ENCODE results near the gene NFKB2.
A peak's percentile ranks its signal among the peaks of the same experiment; 100 is the strongest.

Gene NFKB2

DNA sequence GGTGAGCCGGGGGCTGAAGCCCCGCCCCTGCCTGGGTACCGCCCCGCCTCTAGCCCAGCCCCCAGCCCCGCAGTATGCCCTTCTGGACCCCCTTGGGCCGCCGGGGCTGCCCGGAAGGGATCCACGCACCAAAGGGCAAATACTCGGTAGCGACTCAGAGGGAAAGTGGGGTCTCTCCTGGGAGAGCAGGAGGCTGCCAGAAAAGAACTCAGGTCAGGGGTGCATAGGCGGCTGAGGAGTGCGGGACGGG, 25.9 kb downstream of the NFKB2 start:
- no peaks in the 10 kb centered on the region for H3K36me3 ChIP-seq (ENCODE audit: control insufficient read depth, insufficient read depth, low read length)
- H3K23ac ChIP-seq (ENCODE audit: low read length): no peak overlapping the region
- no peak overlapping the region for H4K8ac ChIP-seq (ENCODE audit: low read depth, low read length)
- no peaks in the 10 kb centered on the region for H3K79me1 ChIP-seq (ENCODE audit: low read length)
- peak overlapping the region; percentile 65 for H3K4me2 ChIP-seq (ENCODE audit: low read length)
- no peak overlapping the region for H2BK15ac ChIP-seq (replicated peaks; ENCODE audit: low read depth)
- H3K4me1 ChIP-seq (ENCODE audit: control insufficient read depth, low read depth, low read length): peaks cover 7% of the 10 kb centered on the region
- H2BK120ac ChIP-seq (ENCODE audit: low read depth, low read length): no peak overlapping the region
- peak overlapping the region; percentile 85 for H3K9ac ChIP-seq (ENCODE audit: low read length)
- no peak overlapping the region for H3K18ac ChIP-seq (ENCODE audit: low read length)
- peak overlapping the region; percentile 63 for H3K4me3 ChIP-seq (ENCODE audit: low read length)
- WGBS (ENCODE audit: extremely low coverage, insufficient coverage, low lambda C conversion rate): no CpG with 5 or more reads among the region's 14 CpGs
- H3K27ac ChIP-seq (ENCODE audit: low read depth, low read length): peak overlapping the region; percentile 64
- H4K5ac ChIP-seq (ENCODE audit: low read length): no peak overlapping the region
- no peak overlapping the region for H3K4ac ChIP-seq (ENCODE audit: low read depth, low read length)
- H2BK5ac ChIP-seq (ENCODE audit: low read length): no peak overlapping the region
- no peak for DNase-seq
- H3K79me2 ChIP-seq (ENCODE audit: control insufficient read depth, insufficient read depth, low read length): no peaks in the 10 kb centered on the region
- peak overlapping the region; percentile 95 for H3K56ac ChIP-seq (ENCODE audit: low read length)
- H3K27me3 ChIP-seq (ENCODE audit: insufficient read depth, low read length, poor library complexity): no peaks in the 10 kb centered on the region
- H2AK5ac ChIP-seq (ENCODE audit: low read length): no peak overlapping the region

GRCh38 chr10:102421757-102422512, 26.4 kb downstream of the NFKB2 start:
- H3K79me2 ChIP-seq (ENCODE audit: control insufficient read depth, insufficient read depth, low read length): no peaks in the 10 kb centered on the region
- DNase-seq: peak; percentile 54
- no peak overlapping the region for H2BK5ac ChIP-seq (ENCODE audit: low read length)
- H3K9ac ChIP-seq (ENCODE audit: low read length): peak overlapping the region; percentile 85
- peaks cover 7% of the 10 kb centered on the region for H3K4me1 ChIP-seq (ENCODE audit: control insufficient read depth, low read depth, low read length)
- no peak overlapping the region for H4K8ac ChIP-seq (ENCODE audit: low read depth, low read length)
- WGBS (ENCODE audit: extremely low coverage, insufficient coverage, low lambda C conversion rate): no CpG with 5 or more reads among the region's 62 CpGs
- no peak overlapping the region for H2BK15ac ChIP-seq (replicated peaks; ENCODE audit: low read depth)
- H4K5ac ChIP-seq (ENCODE audit: low read length): no peak overlapping the region
- peak overlapping the region; percentile 63 for H3K4me3 ChIP-seq (ENCODE audit: low read length)
- H3K18ac ChIP-seq (ENCODE audit: low read length): no peak overlapping the region
- H2AK5ac ChIP-seq (ENCODE audit: low read length): no peak overlapping the region
- H3K23ac ChIP-seq (ENCODE audit: low read length): no peak overlapping the region
- H3K79me1 ChIP-seq (ENCODE audit: low read length): no peaks in the 10 kb centered on the region
- H3K36me3 ChIP-seq (ENCODE audit: control insufficient read depth, insufficient read depth, low read length): no peaks in the 10 kb centered on the region
- H3K27ac ChIP-seq (ENCODE audit: low read depth, low read length): no peak overlapping the region
- peak overlapping the region; percentile 95 for H3K56ac ChIP-seq (ENCODE audit: low read length)
- peak overlapping the region; percentile 65 for H3K4me2 ChIP-seq (ENCODE audit: low read length)
- no peak overlapping the region for H3K4ac ChIP-seq (ENCODE audit: low read depth, low read length)
- no peaks in the 10 kb centered on the region for H3K27me3 ChIP-seq (ENCODE audit: insufficient read depth, low read length, poor library complexity)
- H2BK120ac ChIP-seq (ENCODE audit: low read depth, low read length): no peak overlapping the region

- WGBS (ENCODE audit: extremely low coverage, insufficient coverage, low lambda C conversion rate): no CpG with 5 or more reads among the region's 28 CpGs
- peaks cover 7% of the 10 kb centered on the region for H3K4me1 ChIP-seq (ENCODE audit: control insufficient read depth, low read depth, low read length)
- H3K23ac ChIP-seq (ENCODE audit: low read length): no peak overlapping the region
- H3K9ac ChIP-seq (ENCODE audit: low read length): peak overlapping the region; percentile 85
- H2BK120ac ChIP-seq (ENCODE audit: low read depth, low read length): no peak overlapping the region
- no peak overlapping the region for H3K4ac ChIP-seq (ENCODE audit: low read depth, low read length)
- H3K36me3 ChIP-seq (ENCODE audit: control insufficient read depth, insufficient read depth, low read length): no peaks in the 10 kb centered on the region
- H3K56ac ChIP-seq (ENCODE audit: low read length): peak overlapping the region; percentile 95
- peak overlapping the region; percentile 65 for H3K4me2 ChIP-seq (ENCODE audit: low read length)
- H4K8ac ChIP-seq (ENCODE audit: low read depth, low read length): no peak overlapping the region
- H3K27ac ChIP-seq (ENCODE audit: low read depth, low read length): no peak overlapping the region
- no peak overlapping the region for H3K4me3 ChIP-seq (ENCODE audit: low read length)
- DNase-seq: peak; percentile 88
- no peaks in the 10 kb centered on the region for H3K27me3 ChIP-seq (ENCODE audit: insufficient read depth, low read length, poor library complexity)
- H2AK5ac ChIP-seq (ENCODE audit: low read length): no peak overlapping the region
- H2BK5ac ChIP-seq (ENCODE audit: low read length): no peak overlapping the region
- no peak overlapping the region for H3K18ac ChIP-seq (ENCODE audit: low read length)
- H3K79me1 ChIP-seq (ENCODE audit: low read length): no peaks in the 10 kb centered on the region
- no peak overlapping the region for H2BK15ac ChIP-seq (replicated peaks; ENCODE audit: low read depth)
- H3K79me2 ChIP-seq (ENCODE audit: control insufficient read depth, insufficient read depth, low read length): no peaks in the 10 kb centered on the region
- no peak overlapping the region for H4K5ac ChIP-seq (ENCODE audit: low read length)
These were observed 27.1 kb downstream of the NFKB2 start for GRCh38 chr10:102422545-102423129.

DNA sequence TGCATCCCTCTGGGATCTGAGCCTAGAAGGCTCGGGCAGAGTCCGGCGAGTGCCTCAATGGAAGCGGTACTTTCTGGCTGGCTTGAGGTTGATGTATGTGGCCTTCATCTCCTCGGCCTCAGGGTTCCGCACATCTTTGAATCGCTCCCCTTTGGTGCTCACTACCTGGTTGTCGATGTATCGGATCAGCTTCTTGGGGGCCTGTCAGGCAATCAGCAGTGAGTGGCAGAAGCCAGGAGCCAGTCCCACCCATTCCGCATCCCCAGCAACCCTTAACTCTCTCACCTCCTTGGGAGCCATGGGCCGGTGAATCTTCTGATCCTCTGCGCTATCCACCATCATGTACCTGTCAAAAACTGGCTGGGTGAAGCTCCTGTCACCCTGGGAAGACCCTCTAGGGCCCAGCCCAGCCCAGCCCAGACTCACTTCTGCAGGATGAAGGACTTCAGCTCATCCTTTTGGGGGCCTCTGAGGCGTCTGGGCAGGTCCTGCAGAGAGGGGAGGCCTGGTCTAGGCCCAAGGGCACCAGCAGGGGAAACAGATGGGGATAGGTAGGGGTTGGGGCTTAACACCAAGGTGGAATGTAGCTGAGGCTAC, 28.0 kb downstream of the NFKB2 start:
- no peak overlapping the region for H4K5ac ChIP-seq (ENCODE audit: low read length)
- no peak overlapping the region for H2BK5ac ChIP-seq (ENCODE audit: low read length)
- no peaks in the 10 kb centered on the region for H3K36me3 ChIP-seq (ENCODE audit: control insufficient read depth, insufficient read depth, low read length)
- DNase-seq: no peak
- H3K9ac ChIP-seq (ENCODE audit: low read length): no peak overlapping the region
- H2AK5ac ChIP-seq (ENCODE audit: low read length): no peak overlapping the region
- no CpG with 5 or more reads among the region's 13 CpGs for WGBS (ENCODE audit: extremely low coverage, insufficient coverage, low lambda C conversion rate)
- H3K4me1 ChIP-seq (ENCODE audit: control insufficient read depth, low read depth, low read length): peaks cover 7% of the 10 kb centered on the region
- H3K23ac ChIP-seq (ENCODE audit: low read length): no peak overlapping the region
- no peak overlapping the region for H3K56ac ChIP-seq (ENCODE audit: low read length)
- no peak overlapping the region for H3K4ac ChIP-seq (ENCODE audit: low read depth, low read length)
- no peak overlapping the region for H3K18ac ChIP-seq (ENCODE audit: low read length)
- no peaks in the 10 kb centered on the region for H3K79me2 ChIP-seq (ENCODE audit: control insufficient read depth, insufficient read depth, low read length)
- no peak overlapping the region for H4K8ac ChIP-seq (ENCODE audit: low read depth, low read length)
- no peaks in the 10 kb centered on the region for H3K27me3 ChIP-seq (ENCODE audit: insufficient read depth, low read length, poor library complexity)
- H2BK15ac ChIP-seq (replicated peaks; ENCODE audit: low read depth): no peak overlapping the region
- no peak overlapping the region for H3K27ac ChIP-seq (ENCODE audit: low read depth, low read length)
- H2BK120ac ChIP-seq (ENCODE audit: low read depth, low read length): no peak overlapping the region
- no peaks in the 10 kb centered on the region for H3K79me1 ChIP-seq (ENCODE audit: low read length)
- no peak overlapping the region for H3K4me3 ChIP-seq (ENCODE audit: low read length)
- H3K4me2 ChIP-seq (ENCODE audit: low read length): no peak overlapping the region

DNA sequence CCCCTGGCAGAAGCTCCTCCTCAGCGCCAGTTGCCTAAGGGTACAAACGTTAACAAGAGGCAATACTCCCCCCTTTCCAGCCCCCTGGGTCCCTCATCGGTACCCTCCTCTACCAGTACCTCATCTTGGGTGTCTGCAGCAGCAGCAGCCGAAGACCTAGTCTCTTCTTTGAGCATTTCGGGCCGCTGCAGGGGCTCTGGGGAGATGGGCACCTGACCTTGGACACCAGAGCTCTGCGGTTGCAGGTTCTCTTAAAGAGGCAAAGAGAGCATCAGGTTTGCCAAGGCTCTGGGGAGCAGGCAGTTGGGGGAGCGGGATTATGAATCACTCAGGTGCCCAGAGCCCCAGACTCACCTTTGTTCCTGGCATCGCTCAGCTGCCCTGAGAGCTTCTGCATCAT, 28.6 kb downstream of the NFKB2 start:
- H3K27me3 ChIP-seq (ENCODE audit: insufficient read depth, low read length, poor library complexity): no peaks in the 10 kb centered on the region
- no peak overlapping the region for H3K27ac ChIP-seq (ENCODE audit: low read depth, low read length)
- no peak overlapping the region for H3K4me2 ChIP-seq (ENCODE audit: low read length)
- H3K18ac ChIP-seq (ENCODE audit: low read length): no peak overlapping the region
- no peak overlapping the region for H4K5ac ChIP-seq (ENCODE audit: low read length)
- H3K9ac ChIP-seq (ENCODE audit: low read length): no peak overlapping the region
- WGBS (ENCODE audit: extremely low coverage, insufficient coverage, low lambda C conversion rate): no CpG with 5 or more reads among the region's 9 CpGs
- peaks cover 5% of the 10 kb centered on the region for H3K4me1 ChIP-seq (ENCODE audit: control insufficient read depth, low read depth, low read length)
- H2BK15ac ChIP-seq (replicated peaks; ENCODE audit: low read depth): no peak overlapping the region
- H4K8ac ChIP-seq (ENCODE audit: low read depth, low read length): no peak overlapping the region
- H3K4me3 ChIP-seq (ENCODE audit: low read length): no peak overlapping the region
- no peak overlapping the region for H3K4ac ChIP-seq (ENCODE audit: low read depth, low read length)
- H2AK5ac ChIP-seq (ENCODE audit: low read length): no peak overlapping the region
- DNase-seq: no peak
- no peak overlapping the region for H3K23ac ChIP-seq (ENCODE audit: low read length)
- H3K56ac ChIP-seq (ENCODE audit: low read length): no peak overlapping the region
- H3K79me2 ChIP-seq (ENCODE audit: control insufficient read depth, insufficient read depth, low read length): no peaks in the 10 kb centered on the region
- no peaks in the 10 kb centered on the region for H3K36me3 ChIP-seq (ENCODE audit: control insufficient read depth, insufficient read depth, low read length)
- no peaks in the 10 kb centered on the region for H3K79me1 ChIP-seq (ENCODE audit: low read length)
- no peak overlapping the region for H2BK120ac ChIP-seq (ENCODE audit: low read depth, low read length)
- H2BK5ac ChIP-seq (ENCODE audit: low read length): no peak overlapping the region
